Mammary epithelial cell (primary cell): ENCODE results near the gene OCA2.

Experiments used
- EZH2 ChIP-seq: IDR thresholded peaks from 2 replicates; pipeline ENCODE4 v1.6.1; 2012; ENCODE audit warnings: low read length, inconsistent platforms, borderline replicate concordance
- TF ChIP-seq, protein P1 (sequence below), 2 donors: IDR thresholded peaks in 1 of 2; conservative IDR thresholded peaks in 1 of 2; 2 replicates each; pipeline ENCODE4 v1.5.1; 2011 to 2012; ENCODE audit warnings: inconsistent platforms in 2 of 2, low read length in 2 of 2, mild to moderate bottlenecking in 2 of 2, control low read depth in 1 of 2, low read depth in 1 of 2; ENCODE audit not compliant: insufficient read depth in 1 of 2; ENCODE audit errors: extremely low read depth in 1 of 2

DNA sequence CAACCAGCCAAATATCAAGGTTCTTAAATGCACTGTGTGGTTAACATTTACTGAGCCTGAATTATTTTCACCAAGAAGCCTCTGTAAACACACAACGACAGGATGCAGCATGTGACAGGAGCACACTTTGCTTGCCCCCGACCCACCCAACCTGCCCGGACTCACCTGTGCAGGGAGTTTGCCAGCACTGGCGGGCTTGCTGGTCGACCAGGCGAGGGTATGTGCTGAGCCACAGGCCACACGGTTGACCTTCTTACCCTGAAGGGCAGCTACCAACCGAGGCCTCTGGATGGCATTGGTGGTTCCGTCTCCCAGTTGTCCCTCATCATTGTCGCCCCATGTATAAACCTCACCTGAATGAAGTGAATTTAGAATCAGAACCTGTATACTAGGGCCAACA is 25.7 kb upstream of the OCA2 start:
- TF ChIP-seq, protein P1, sequence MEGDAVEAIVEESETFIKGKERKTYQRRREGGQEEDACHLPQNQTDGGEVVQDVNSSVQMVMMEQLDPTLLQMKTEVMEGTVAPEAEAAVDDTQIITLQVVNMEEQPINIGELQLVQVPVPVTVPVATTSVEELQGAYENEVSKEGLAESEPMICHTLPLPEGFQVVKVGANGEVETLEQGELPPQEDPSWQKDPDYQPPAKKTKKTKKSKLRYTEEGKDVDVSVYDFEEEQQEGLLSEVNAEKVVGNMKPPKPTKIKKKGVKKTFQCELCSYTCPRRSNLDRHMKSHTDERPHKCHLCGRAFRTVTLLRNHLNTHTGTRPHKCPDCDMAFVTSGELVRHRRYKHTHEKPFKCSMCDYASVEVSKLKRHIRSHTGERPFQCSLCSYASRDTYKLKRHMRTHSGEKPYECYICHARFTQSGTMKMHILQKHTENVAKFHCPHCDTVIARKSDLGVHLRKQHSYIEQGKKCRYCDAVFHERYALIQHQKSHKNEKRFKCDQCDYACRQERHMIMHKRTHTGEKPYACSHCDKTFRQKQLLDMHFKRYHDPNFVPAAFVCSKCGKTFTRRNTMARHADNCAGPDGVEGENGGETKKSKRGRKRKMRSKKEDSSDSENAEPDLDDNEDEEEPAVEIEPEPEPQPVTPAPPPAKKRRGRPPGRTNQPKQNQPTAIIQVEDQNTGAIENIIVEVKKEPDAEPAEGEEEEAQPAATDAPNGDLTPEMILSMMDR (conservative IDR thresholded peaks at IDR 0.05 in 1 of 2, IDR thresholded peaks at IDR 0.05 in 1 of 2; ENCODE audit: extremely low read depth in 1 of 2, insufficient read depth in 1 of 2, low read depth in 1 of 2, low read length in 2 of 2): no peak
- TF ChIP-seq EZH2: no peak
